Stimulated activated naive CD8-positive, alpha-beta T cell treated with anti-CD3 and anti-CD28 coated beads, Interleukin-15, Interleukin-2, amounts not matched to agents 100 ng/mL and 50 ng/mL, for 24 hours (primary cell): ENCODE data around the gene DHX58.
A peak's percentile ranks its signal among the peaks of the same experiment; 100 is the strongest.

Source experiments
- H3K27ac Mint-ChIP-seq: one replicate; pipeline ENCODE4 v1.8.0; 2021; ENCODE audit warnings: mild to moderate bottlenecking, mixed read lengths
- H3K27me3 Mint-ChIP-seq: one replicate; pipeline ENCODE4 v1.8.0; 2021; ENCODE audit warnings: mixed read lengths
- H3K36me3 Mint-ChIP-seq: one replicate; pipeline ENCODE4 v1.8.0; 2021; ENCODE audit warnings: low read depth, mixed read lengths
- H3K4me1 Mint-ChIP-seq: one replicate; pipeline ENCODE4 v1.8.0; 2021; ENCODE audit warnings: low read depth, mixed read lengths
- H3K4me3 Mint-ChIP-seq: one replicate; pipeline ENCODE4 v1.8.0; 2021; ENCODE audit warnings: mild to moderate bottlenecking, mixed read lengths
- H3K9me3 Mint-ChIP-seq: one replicate; pipeline ENCODE4 v1.8.0; 2021; ENCODE audit warnings: mixed read lengths

DHX58 gene

GRCh38 chr17:42120161-42120769, 7.8 kb upstream of the DHX58 start:
- Mint-ChIP-seq H3K4me3 (peak overlapping the region; percentile 77), H3K9me3 (no peaks in the 10 kb centered on the region), H3K4me1 (peaks cover 41% of the 10 kb centered on the region), H3K27me3 (no peaks in the 10 kb centered on the region), H3K36me3 (peaks cover 31% of the 10 kb centered on the region), H3K27ac (peak overlapping the region; percentile 51)

- H3K4me1 Mint-ChIP-seq: peaks cover 41% of the 10 kb centered on the region
- peaks cover 37% of the 10 kb centered on the region for H3K36me3 Mint-ChIP-seq
- H3K9me3 Mint-ChIP-seq: no peaks in the 10 kb centered on the region
- peak overlapping the region; percentile 5 for H3K4me3 Mint-ChIP-seq
- no peaks in the 10 kb centered on the region for H3K27me3 Mint-ChIP-seq
- no peak overlapping the region for H3K27ac Mint-ChIP-seq
These were observed 6.8 kb upstream of the DHX58 start for GRCh38 chr17:42119301-42119700.

- H3K9me3 Mint-ChIP-seq: no peaks in the 10 kb centered on the region
- no peak overlapping the region for H3K27ac Mint-ChIP-seq
- H3K4me1 Mint-ChIP-seq: peaks cover 41% of the 10 kb centered on the region
- peaks cover 39% of the 10 kb centered on the region for H3K36me3 Mint-ChIP-seq
- no peaks in the 10 kb centered on the region for H3K27me3 Mint-ChIP-seq
- no peak overlapping the region for H3K4me3 Mint-ChIP-seq
These were observed 6.0 kb upstream of the DHX58 start for GRCh38 chr17:42118545-42118944.

GRCh38 chr17:42118126-42118510, 5.6 kb upstream of the DHX58 start:
- H3K27ac Mint-ChIP-seq: no peak overlapping the region
- H3K36me3 Mint-ChIP-seq: peaks cover 40% of the 10 kb centered on the region
- H3K9me3 Mint-ChIP-seq: no peaks in the 10 kb centered on the region
- H3K27me3 Mint-ChIP-seq: no peaks in the 10 kb centered on the region
- no peak overlapping the region for H3K4me3 Mint-ChIP-seq
- peaks cover 41% of the 10 kb centered on the region for H3K4me1 Mint-ChIP-seq

GRCh38 chr17:42117397-42118125, 5.0 kb upstream of the DHX58 start:
- Mint-ChIP-seq H3K27me3 (no peaks in the 10 kb centered on the region), H3K4me3 (no peak overlapping the region), H3K36me3 (peaks cover 40% of the 10 kb centered on the region), H3K27ac (no peak overlapping the region), H3K9me3 (no peaks in the 10 kb centered on the region), H3K4me1 (peaks cover 45% of the 10 kb centered on the region)

GRCh38 chr17:42116705-42117396, 4.3 kb upstream of the DHX58 start:
- Mint-ChIP-seq H3K36me3 (peaks cover 40% of the 10 kb centered on the region), H3K4me3 (no peak overlapping the region), H3K4me1 (peaks cover 50% of the 10 kb centered on the region), H3K9me3 (no peaks in the 10 kb centered on the region), H3K27ac (no peak overlapping the region), H3K27me3 (no peaks in the 10 kb centered on the region)

- no peaks in the 10 kb centered on the region for H3K9me3 Mint-ChIP-seq
- H3K36me3 Mint-ChIP-seq: peaks cover 40% of the 10 kb centered on the region
- H3K27ac Mint-ChIP-seq: peak overlapping the region; percentile 19
- no peaks in the 10 kb centered on the region for H3K27me3 Mint-ChIP-seq
- H3K4me3 Mint-ChIP-seq: no peak overlapping the region
- H3K4me1 Mint-ChIP-seq: peaks cover 52% of the 10 kb centered on the region
These were observed 1.6 kb upstream of the DHX58 start for GRCh38 chr17:42114118-42114517.

GRCh38 chr17:42113293-42114069, 967 bp upstream of the DHX58 start:
- H3K4me1 Mint-ChIP-seq: peaks cover 46% of the 10 kb centered on the region
- H3K4me3 Mint-ChIP-seq: no peak overlapping the region
- H3K36me3 Mint-ChIP-seq: peaks cover 34% of the 10 kb centered on the region
- peak overlapping the region; percentile 97 for H3K27ac Mint-ChIP-seq
- H3K27me3 Mint-ChIP-seq: no peaks in the 10 kb centered on the region
- no peaks in the 10 kb centered on the region for H3K9me3 Mint-ChIP-seq

GRCh38 chr17:42111871-42112551, 503 bp downstream of the DHX58 start:
- H3K27ac Mint-ChIP-seq: peak overlapping the region; percentile 97
- H3K4me1 Mint-ChIP-seq: peaks cover 53% of the 10 kb centered on the region
- peaks cover 24% of the 10 kb centered on the region for H3K36me3 Mint-ChIP-seq
- no peaks in the 10 kb centered on the region for H3K9me3 Mint-ChIP-seq
- H3K4me3 Mint-ChIP-seq: peak overlapping the region; percentile 86
- H3K27me3 Mint-ChIP-seq: no peaks in the 10 kb centered on the region

- H3K27me3 Mint-ChIP-seq: no peaks in the 10 kb centered on the region
These were observed 1.3 kb downstream of the DHX58 start for GRCh38 chr17:42111265-42111636.

GRCh38 chr17:42110301-42111264, 1.9 kb downstream of the DHX58 start:
- Mint-ChIP-seq H3K27me3 (no peaks in the 10 kb centered on the region), H3K4me3 (peak overlapping the region; percentile 86), H3K27ac (peak overlapping the region; percentile 49), H3K9me3 (no peaks in the 10 kb centered on the region), H3K36me3 (peaks cover 11% of the 10 kb centered on the region), H3K4me1 (peaks cover 39% of the 10 kb centered on the region)

More at GRCh38 chr17:42111265-42111636, 1.3 kb downstream of the DHX58 start:
- Mint-ChIP-seq H3K4me3 (peak overlapping the region; percentile 86), H3K9me3 (no peaks in the 10 kb centered on the region), H3K27ac (no peak overlapping the region), H3K4me1 (peaks cover 46% of the 10 kb centered on the region), H3K36me3 (peaks cover 18% of the 10 kb centered on the region)

- H3K27me3 Mint-ChIP-seq: no peaks in the 10 kb centered on the region
- H3K27ac Mint-ChIP-seq: no peak overlapping the region
- peaks cover 3% of the 10 kb centered on the region for H3K36me3 Mint-ChIP-seq
- H3K4me3 Mint-ChIP-seq: no peak overlapping the region
- no peaks in the 10 kb centered on the region for H3K9me3 Mint-ChIP-seq
- H3K4me1 Mint-ChIP-seq: peaks cover 39% of the 10 kb centered on the region
These were observed 3.4 kb downstream of the DHX58 start for GRCh38 chr17:42109086-42109485.
